HL-60/S4 (cell line): ENCODE data around the gene AGBL3.
"Not testable (repeated sequence)": the region's sequence is repeated elsewhere in the genome, so short reads cannot be mapped to it uniquely, and the experiment has no call there.

Source experiments
- in situ Hi-C: fragments of 300-500 bp; cut with MboI; formaldehyde crosslinking; loops from 2 replicates; pipeline ENCODE4 v1.14.3; 2022; ENCODE audit warnings: low sequenced_read_pairs

AGBL3 gene

DNA sequence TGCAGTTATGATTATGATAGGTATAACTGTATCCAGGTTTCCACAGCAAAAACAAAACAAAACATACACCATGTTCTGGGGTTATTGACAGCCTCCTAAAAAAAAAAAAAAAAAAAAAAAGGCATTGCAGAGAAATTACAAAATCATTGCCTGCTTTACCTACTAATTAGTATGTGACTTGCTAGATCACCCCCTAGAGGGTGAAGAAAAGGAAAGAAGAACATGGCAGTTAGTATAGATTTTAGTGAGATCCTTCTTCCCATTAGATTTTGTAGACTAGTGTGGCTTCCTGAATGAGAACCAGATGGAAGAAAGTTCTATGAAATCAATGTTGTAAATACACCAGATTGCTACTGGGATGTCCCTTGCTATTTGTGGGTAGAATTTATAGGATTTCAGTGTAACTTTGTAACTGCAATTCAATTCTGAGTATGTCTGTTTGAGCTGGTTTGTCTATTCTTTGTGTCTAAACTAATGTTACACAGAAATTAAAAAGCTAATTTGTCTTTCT is 24.0 kb upstream of the AGBL3 start:
- in situ Hi-C loops = no loop called here

DNA sequence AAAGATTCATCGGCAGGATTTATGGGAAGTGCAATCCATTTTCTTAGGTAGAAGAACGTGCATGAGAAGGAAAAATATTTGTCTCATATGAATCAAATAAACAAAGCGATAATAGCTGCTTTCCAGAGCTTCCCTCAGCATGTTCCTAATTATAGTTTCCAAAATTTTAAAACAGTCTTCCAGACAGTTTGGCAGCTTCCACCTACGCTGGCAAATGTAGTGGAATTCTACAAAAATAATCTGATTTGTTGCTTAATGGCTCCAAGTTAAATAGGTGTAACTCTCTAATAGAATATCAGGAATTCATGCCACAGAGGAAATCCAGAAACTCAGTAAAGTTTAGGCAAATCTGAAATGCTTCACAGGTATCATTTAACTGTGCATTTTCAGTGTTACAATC is 23.3 kb upstream of the AGBL3 start:
- in situ Hi-C loops = no loop called here

DNA sequence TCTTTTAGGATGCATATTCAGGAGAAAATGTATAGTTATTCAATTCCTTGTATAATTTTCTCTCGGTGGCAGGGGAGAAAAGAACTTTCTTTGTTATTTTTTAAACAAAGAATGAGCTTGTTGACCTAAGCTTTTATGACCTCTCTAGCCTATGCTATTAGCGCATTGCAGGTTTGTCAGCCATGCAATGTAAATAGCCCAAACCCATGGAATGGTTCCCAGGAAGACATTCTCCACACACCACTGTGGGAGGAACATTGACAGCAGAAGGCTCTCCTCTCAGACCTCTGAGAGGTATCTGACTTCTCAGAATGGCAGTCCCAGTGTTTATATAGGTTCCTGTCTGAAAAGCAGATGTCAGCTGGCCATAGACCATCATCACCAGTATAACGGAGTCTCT is 19.6 kb upstream of the AGBL3 start:
- in situ Hi-C loops = no loop called here

DNA sequence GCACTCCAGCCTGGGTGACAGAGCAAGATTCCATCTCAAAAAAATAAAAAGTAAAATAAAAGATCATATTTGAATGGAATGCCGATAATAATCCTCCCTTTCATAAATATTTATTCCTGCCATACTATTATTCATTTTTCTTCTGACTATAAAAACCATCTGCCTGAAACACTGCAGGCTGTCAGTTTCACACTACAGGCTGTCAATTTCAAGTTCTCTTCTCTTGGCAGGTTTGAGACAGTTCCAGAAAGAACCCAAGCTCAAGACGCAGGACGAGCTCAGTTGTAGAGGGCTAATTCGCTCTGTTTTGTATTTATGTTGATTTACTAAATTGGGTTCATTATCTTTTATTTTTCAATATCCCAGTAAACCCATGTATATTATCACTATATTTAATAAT is 18.2 kb upstream of the AGBL3 start:
- in situ Hi-C loops = no loop called here

DNA sequence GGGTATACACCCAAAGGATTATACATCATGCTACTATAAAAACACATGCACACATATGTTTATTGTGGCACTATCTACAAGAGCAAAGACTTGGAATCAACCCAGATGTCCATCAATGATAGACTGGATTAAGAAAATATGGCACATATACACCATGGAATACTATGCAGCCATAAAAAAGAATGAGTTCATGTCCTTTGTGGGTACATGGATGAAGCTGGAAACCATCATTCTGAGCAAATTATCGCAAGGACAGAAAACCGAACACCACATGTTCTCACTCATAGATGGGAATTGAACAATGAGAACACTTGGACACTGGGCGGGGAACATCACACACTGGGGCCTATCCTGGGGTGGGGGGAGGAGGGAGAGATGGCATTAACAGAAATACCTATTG is 4.7 kb upstream of the AGBL3 start:
- in situ Hi-C loops = loop anchor here (10.0 kb wide), 1 partner anchor 183 kb away; no protein-coding TSS in a partner anchor

DNA sequence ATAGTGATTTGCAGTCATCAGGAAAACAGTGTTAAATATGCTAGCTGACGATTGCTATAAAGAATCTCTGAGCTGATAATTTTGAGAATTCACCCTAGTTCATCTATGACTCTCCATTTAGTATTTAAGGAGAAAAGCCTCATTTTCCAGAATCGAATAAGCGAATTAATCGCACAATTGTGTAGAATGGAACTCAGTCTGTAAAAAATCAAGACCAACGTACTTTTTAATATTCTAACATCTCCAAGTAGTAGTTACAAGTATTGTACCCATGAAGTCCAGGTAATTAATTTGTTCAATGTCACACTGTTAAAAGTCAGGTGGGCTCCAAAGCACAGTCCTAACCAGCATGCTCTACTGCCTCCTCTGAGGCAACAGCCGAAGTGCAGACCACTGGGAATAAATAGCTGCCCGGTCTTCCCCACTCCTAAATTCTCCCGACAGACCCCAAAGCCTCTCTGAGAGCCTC is 380 bp upstream of the AGBL3 start:
- in situ Hi-C loops = loop anchor here (10.0 kb wide), 1 partner anchor 179 kb away; no protein-coding TSS in a partner anchor

DNA sequence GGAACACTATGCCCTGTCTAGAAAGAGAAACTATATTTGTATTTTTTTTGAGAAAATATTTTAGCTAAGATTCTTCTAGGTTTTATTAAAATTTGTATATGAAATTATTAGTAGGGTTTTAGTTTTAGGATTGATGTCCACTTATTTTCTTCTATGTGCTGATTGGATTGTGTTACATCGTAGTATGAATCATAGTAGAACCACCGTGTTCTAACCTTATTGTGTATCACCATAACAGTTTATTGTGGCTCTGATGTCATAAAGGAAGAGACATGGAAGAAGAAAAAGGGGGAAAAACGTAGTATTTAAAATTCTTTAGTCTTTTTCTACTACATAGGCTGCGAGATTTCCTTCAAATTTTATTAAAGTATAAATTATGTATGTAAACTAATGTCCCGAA is 1.9 kb downstream of the AGBL3 start:
- in situ Hi-C loops = loop anchor here (10.0 kb wide), 1 partner anchor 177 kb away; no protein-coding TSS in a partner anchor

DNA sequence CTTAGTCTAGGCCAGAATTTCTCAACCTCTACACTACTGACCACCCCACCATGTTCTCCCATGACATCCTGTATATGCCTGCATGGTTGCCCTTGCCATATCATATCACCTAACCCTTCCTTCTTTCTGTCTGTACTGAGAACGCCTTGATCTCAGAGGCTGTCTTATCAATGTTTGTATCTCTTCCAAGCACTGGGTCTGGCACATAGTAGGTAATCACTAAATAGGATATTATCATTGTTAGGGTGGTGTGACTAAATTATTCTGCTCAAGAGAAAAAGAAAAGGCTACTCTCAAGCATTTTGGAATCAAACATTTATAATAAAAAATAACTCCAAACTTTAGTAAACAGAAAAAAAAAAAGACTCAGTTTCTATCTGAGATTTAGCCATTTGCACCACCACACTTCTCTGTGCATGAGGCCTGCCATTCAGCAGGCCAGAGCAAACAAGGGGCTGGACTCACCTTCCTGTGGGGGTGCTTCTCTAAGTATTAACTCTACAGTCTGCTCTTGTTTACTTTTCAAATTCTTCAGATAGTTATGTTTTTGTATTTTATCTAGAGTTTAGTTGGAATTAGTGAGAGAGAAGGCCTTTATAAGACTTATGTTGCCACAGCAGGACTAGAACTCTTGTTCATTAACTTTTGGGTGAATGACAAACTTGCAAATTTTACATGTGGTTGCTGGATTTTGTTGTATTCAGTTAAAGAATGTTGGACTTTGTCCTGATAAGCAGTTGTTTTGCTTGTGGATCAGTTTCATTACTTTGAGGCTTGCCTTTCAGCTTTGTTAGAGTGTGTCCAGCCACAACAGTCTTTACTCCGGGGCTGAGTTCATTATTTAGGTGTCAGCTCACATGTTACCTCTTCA is 5.4 kb downstream of the AGBL3 start:
- in situ Hi-C loops = no loop called here

DNA sequence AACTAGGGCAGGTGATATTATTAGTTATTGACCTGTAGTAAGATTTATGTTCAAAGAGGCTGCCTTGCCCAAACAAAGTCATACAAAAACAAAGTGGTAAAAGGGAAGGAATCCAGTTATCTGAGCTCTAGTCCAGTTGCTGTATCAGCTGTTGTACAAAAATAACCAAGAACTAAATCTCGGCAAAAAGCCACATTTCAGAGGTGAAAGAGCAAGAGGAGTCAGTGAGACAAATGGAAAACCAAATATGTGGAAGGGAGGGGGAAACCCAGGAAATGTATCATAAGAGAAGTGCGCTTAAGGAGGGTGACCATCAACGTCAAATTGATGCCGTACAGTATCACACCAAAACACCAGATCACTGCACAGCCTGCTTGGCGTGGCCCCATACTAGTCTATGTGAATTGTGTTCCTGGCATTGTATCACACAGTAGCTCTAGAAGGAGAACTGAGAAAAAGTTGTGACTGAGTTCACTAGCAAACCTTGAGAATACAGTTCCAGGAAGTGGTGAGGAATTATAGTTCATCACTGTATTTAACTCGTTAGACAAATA is 6.4 kb downstream of the AGBL3 start:
- in situ Hi-C loops = no loop called here

DNA sequence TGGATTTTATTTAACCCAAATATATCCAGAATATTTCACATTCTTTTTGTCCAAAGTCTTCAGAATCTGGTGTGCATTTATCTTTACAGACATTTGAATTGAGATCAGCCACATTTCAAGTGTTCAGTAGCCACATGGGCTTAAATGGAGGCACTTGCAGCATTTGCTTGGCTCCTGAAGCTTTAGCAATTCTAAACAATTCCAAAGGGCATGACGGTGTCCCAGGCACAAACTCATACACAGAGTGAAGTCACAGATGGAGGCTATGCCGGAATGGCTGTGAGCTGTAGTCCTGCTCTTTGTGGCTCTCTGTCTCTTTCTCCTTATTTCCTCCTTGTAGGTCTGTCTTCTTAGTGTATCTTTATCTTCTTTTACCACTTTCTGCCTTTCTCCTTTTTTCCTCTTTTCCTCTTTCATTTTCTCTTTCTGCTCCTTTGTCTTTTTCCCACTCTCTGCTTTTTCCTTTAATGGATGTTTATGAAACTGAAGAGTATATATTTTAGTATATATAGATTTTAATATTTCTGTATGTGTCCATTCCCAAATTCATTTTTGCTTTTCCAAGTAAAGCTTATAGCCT is 7.7 kb downstream of the AGBL3 start:
- in situ Hi-C loops = no loop called here

DNA sequence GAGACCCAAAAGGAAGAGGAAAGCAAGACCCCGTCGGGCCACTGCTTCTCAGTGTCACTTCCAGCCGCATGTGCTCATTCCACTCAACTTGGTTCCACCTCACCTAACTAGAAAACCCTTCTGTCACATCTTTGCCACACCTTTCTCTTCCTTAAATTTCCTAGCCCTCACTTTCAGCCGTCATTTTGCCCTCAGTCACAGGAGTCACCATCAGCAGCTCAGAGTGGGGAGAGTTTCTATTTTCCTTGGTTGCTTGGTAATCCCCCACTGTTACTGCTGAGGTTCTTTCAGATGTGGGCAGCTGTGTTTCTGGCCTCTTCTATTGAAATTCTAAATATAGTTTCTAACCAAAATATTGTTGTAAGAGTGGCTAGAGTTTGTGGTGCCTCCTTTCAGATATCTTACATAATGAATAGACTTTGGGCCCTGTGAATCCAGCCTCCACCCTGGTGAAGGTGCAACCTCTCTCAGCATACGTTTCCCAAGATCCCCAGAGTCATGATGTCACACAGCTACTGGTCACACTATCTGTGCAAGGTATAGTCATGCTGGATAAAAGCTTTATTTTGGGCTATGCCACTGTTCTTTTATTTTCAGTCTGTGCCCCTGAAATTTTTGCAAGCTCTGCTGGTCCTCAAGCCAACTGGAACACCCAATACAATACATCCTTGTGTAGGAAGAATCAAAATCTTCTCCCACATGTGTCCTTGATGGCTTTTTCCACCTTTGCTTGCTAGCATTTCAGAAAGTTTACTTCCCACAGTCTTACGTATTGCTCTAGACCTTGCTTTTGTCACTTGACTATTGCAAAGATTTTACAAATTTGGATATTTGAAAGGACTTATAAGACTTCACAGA is 9.2 kb downstream of the AGBL3 start:
- in situ Hi-C loops = no loop called here

DNA sequence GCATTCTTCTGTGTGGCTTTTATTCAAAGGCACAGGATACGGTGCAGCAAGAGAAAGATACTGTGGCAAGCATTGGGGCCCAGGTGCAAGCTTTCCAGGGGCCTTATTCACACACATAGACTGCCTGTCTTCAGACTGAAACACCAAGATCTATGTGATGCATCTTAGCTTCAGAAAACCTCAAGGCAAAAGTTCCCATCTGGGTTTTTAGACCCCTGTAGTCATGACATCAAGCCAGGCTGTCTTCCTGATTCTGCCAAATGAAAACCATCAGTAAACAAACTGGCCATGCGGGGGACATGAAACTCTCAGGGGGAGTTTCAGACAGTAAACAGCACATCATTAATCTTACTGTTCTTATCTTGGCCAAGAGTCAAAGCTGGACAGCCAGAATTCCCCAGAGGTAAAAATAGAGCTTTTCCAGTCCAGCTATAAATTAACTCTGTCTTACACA is 9.8 kb downstream of the AGBL3 start:
- in situ Hi-C loops = no loop called here

DNA sequence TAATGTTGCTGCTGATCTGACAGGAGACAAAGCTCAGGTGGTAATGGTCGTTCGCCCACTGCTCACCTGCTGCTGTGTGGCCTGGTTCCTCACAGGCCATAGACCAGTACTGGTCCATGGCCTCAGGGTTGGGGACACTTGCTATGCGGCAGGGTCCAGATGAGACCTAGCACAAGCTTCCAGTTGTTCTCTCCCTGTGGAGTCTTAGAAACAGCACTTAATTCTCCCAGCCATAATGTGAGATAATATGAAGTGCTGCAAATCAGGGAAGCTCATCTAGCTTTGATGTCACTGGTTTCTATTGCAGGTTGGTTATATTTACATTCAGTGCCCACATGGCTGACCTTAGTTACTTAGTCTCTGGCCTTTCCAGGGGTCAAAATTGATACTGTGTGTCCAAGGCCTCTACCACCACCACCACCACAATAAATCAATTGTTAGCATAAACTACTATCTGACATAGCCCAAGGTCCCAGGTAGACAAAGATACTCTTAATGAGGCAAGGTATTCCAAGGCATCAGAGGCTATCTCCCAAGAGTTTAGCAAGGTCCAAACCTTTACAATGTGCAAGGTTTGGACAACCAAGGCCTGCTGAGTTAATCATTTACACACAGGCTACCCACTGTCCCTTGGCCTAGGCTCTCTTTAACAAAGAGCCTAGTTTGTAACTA is 11.0 kb downstream of the AGBL3 start:
- in situ Hi-C loops = no loop called here

DNA sequence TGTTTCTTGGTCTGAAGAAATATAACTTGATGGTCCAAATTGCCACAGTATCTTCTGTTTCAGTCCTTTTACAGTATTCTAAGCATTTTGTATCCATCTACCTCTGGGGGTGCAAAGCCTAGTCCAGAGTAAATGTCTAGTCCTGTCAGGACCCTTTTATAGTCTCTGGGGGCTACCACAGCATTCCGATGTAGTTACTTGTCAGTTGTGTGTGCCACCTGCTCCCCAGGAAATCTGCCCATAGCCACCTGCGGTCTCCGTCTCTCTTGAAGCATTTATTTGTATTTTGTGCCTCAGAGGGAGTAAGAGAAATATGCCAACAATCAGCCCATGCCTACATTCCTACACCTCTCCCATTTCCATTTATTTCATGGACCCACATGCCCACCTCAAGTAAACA is 12.8 kb downstream of the AGBL3 start:
- in situ Hi-C loops = no loop called here

DNA sequence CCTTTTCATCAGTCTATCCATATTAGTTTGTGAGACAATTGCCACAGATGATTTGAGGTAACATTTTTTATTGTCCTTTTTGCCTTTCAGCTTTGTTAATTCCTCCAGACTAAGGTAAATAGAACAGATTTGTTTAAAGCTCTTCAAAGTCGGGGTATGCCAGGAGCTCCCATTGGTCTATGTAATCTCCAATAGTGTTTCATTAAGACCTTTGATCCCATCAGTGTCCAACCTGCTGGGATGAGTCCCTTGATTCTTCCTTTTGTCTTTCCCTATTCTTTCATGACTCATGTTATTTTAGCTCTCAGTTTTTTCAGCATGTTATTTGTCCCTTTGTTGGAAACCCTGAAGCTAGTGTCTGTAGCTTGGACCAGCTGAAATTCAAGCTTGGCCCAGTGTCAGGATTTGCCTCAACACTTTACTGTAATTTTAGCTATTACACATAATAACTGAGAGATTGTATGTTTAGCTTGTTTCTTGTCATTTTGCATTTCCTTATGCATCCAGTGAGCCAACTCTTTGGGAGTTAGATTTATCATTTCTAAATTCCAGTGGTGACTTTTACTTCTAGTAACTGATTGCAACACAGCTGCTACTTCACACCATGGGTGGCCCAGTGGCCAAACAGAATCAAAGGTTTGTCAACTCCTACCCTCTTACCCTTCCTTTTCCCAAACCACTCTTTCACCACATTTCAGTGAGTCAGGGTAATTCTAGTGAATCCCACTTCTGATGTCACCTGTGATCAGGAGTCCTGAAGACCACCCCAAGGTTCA is 15.3 kb downstream of the AGBL3 start:
- in situ Hi-C loops = no loop called here

DNA sequence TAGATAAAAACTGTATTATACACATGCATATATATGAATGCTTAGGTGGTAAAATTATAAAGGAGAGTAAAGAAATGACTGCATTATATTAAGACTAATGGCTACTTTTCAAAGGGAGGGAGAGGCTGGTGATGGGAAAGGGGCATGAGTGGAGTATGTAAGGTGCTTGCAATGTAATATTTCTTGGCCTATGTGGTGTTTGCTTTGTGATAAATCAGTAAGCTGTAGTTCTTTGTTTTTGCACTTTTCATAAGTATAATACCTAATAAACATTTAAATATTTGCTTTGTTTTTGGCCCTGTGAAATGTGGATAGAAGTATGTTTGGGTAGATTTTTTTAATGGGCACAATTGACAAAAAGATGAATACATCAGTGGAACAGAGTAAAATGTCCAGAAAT is 25.9 kb downstream of the AGBL3 start:
- in situ Hi-C loops = no loop called here

DNA sequence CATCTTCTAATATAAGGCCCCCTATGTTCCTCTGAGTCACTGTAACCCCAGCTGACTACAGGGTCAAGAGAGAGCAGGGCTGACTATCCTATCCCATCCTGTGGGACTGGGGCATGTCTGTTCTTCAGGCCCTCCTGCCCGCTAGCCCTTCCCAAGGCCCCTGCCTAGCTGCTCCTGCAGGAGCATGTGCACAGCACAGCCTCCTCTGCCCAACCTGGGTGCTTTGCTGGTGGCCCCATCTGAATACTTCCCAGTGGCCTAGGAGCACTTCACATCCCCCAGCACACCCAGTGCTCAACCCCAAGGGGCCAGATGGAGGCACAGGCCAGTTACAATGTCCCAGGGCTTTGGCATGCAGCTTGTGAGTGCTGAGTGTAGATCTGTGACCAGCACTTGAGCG is 37.3 kb downstream of the AGBL3 start:
- in situ Hi-C loops = no loop called here

DNA sequence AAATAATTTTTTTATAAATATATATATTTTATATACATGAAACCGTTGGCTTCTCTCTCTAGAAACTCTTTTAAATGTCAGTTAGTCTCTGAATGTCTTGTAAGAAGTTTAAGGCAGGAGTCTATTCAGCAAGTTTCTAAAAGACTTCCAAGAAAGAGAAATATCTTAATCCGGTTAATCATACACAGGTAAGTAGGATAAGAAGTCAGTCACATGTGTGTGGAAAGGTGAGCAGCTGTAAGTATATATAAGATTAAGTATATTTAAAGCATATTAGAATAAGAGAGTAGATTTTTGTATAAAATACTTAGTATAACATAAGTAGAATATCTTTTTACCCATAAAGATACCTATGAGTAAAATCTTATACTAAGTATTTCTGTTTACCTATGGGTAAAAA is 48.9 kb downstream of the AGBL3 start:
- in situ Hi-C loops = no loop called here

DNA sequence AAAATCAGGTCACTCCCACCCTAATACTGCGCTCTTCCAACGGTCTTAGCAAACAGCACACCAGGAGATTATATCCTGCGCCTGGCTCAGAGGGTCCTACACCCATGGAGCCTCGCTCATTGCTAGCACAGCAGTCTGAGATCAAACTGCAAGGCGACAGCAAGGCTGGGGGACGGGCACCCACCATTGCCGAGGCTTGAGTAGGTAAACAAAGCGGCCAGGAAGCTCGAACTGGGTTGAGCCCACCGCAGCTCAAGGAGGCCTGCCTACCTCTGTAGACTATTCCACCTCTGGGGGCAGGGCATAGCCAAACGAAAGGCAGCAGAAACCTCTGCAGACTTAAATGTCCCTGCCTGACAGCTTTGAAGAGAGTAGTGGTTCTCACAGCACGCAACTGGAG is 80.7 kb downstream of the AGBL3 start:
- in situ Hi-C loops = not testable (repeated sequence)
